ENCODE data around the gene GNB5. TPM values are rescaled to one million over a fixed set of nuclear protein-coding genes. Genes with fewer than 3 reads are reported as not detected.

The GNB5 gene
- total and polyA plus RNA-seq, 8 donors = 12.2 to 28.2 (median 15.8) TPM

DNA sequence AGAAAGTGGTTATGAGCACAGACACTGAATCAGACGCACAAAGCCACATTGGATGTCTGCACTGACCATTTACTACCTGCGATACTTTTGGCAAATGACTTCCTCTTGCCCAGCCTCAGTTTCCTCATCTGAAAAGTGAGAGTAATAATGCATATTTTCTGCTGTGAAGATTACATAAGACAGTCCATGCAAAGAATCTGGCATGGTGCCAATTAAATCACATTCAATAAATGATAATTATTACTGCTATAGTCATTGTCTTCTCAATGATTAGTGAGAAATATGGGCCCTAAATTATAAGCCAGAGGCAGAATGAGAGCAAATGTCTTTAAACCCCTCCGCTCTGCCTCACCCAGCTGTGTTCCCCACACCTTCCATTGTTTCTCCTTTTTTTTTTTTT is 62.6 kb downstream of the GNB5 start:
- no peaks in the 10 kb centered on the region for H3K9me3 ChIP-seq
- H3K4me1 ChIP-seq = peaks cover 0 to 5% (median 3%) of the 10 kb centered on the region in 3 donors
- DNase-seq (peak in 1 of 6 donors; percentile 4), FAIRE-seq (no peak), ATAC-seq (no peak)
- no peak overlapping the region for H3K4me3 ChIP-seq
- peaks cover 0 to under 1% (median 0%) of the 10 kb centered on the region in 3 donors for H3K36me3 ChIP-seq
- H3K27me3 ChIP-seq = no peaks in the 10 kb centered on the region
- intact Hi-C loops (cut with DNase I) = no loop called here
- WGBS, 2 donors = 97% methylated on average over 3 of the region's 3 CpGs
- TF ChIP-seq, protein P1, sequence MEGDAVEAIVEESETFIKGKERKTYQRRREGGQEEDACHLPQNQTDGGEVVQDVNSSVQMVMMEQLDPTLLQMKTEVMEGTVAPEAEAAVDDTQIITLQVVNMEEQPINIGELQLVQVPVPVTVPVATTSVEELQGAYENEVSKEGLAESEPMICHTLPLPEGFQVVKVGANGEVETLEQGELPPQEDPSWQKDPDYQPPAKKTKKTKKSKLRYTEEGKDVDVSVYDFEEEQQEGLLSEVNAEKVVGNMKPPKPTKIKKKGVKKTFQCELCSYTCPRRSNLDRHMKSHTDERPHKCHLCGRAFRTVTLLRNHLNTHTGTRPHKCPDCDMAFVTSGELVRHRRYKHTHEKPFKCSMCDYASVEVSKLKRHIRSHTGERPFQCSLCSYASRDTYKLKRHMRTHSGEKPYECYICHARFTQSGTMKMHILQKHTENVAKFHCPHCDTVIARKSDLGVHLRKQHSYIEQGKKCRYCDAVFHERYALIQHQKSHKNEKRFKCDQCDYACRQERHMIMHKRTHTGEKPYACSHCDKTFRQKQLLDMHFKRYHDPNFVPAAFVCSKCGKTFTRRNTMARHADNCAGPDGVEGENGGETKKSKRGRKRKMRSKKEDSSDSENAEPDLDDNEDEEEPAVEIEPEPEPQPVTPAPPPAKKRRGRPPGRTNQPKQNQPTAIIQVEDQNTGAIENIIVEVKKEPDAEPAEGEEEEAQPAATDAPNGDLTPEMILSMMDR (IDR thresholded peaks at IDR 0.05) = no peak
- H3K27ac ChIP-seq = no peak overlapping the region

- H3K27me3 ChIP-seq = no peaks in the 10 kb centered on the region
- no peak overlapping the region for H3K27ac ChIP-seq
- no peak for FAIRE-seq
- no peaks in the 10 kb centered on the region for H3K4me1 ChIP-seq
- WGBS, 2 donors = 66 to 67% methylated on average over 11 of the region's 11 CpGs
- ATAC-seq = peak; percentile 57 to 80 (median 70)
- H3K4me3 ChIP-seq = no peak overlapping the region
- DNase-seq = peak in 1 of 6 donors; percentile 3
- intact Hi-C loops (cut with DNase I) = no loop called here
- H3K36me3 ChIP-seq = peaks cover 0 to 4% (median 0%) of the 10 kb centered on the region in 3 donors
- no peaks in the 10 kb centered on the region for H3K9me3 ChIP-seq
- TF ChIP-seq, protein P1 (IDR thresholded peaks at IDR 0.05) = no peak
Observed at GRCh38 chr15:52124270-52124880, 66.8 kb downstream of the GNB5 start.

DNA sequence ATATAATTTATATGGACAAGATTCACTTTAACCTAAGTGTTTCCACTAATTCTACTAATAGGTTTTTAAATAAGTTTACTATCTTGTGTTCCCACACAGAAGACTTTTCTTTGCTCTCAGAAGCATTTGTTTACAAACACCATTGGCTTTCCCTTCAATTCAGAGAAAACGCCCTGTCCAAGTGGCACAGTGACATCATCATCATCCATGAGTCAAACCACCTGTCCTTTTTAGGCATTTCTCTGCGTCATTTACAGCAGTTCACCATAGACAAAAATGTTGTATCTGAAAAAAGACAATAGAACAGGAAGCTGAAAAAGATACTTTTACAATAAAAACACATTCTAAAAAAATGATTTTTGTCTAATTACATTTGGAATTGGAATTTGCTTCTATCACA is 69.3 kb downstream of the GNB5 start:
- no peak for ATAC-seq
- DNase-seq = no peak
- 89 to 91% methylated on average over 2 of the region's 2 CpGs for WGBS, 2 donors
- H3K36me3 ChIP-seq = peaks cover 0 to 4% (median 0%) of the 10 kb centered on the region in 3 donors
- peaks cover 0 to 7% (median 0%) of the 10 kb centered on the region in 3 donors for H3K4me1 ChIP-seq
- no peaks in the 10 kb centered on the region for H3K27me3 ChIP-seq
- H3K4me3 ChIP-seq = no peak overlapping the region
- no peak for FAIRE-seq
- TF ChIP-seq, protein P1 (IDR thresholded peaks at IDR 0.05) = no peak
- H3K9me3 ChIP-seq = no peaks in the 10 kb centered on the region
- H3K27ac ChIP-seq = no peak overlapping the region
- intact Hi-C loops (cut with DNase I) = no loop called here

DNA sequence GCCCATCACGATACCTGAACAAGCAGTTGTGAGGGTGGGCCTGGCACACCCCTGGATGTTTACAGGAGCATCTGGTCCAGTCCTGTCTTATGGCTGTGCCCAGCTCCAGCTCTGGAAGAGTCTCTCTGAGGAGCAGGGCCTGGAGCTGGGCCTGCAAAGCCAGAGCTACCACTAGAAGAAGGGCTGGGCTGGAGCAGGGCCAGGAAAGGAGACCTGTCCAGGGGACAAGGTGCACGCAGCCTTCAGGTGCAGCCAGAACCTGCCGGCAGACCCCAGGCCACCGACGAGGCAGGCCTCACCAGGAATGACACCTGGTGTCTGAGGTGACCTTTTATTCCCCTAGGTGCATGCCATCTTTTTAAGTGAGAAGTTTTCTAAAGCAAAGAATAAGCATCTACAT is 70.2 kb downstream of the GNB5 start:
- TF ChIP-seq, protein P1 (IDR thresholded peaks at IDR 0.05) = no peak
- FAIRE-seq (no peak), DNase-seq (peak in 3 of 6 donors; percentile 9 to 57 (median 55)), ATAC-seq (no peak)
- 58 to 71% methylated on average over 5 of the region's 5 CpGs for WGBS, 2 donors
- H3K36me3 ChIP-seq = peaks cover 0 to 4% (median 0%) of the 10 kb centered on the region in 3 donors
- peaks cover 1 to 16% (median 6%) of the 10 kb centered on the region in 3 donors for H3K4me1 ChIP-seq
- no peak overlapping the region for H3K27ac ChIP-seq
- H3K9me3 ChIP-seq = no peaks in the 10 kb centered on the region
- intact Hi-C loops (cut with DNase I) = no loop called here
- H3K27me3 ChIP-seq = no peaks in the 10 kb centered on the region
- H3K4me3 ChIP-seq = no peak overlapping the region

DNA sequence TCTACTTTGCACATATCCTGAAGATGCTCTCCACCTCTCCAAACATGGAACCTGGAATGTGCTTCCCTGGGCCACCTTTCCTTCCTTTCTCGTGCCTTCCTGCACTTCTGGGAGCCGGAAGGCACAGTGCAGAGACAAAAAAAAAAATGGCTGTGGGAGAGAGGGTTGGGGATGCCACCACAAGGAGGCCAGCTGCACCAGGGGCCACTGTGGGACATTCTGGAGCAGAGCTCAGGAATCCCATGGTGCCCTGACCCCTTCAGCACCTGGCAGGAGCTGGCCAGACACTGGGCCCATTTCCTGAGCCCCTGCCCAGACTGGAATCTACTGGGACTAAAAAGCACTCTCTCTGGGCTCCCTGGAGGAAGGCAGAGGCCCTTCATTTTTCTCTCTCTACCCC is 70.7 kb downstream of the GNB5 start:
- H3K4me1 ChIP-seq = peaks cover 6 to 21% (median 9%) of the 10 kb centered on the region in 3 donors
- H3K4me3 ChIP-seq = no peak overlapping the region
- WGBS, 2 donors = 93 to 97% methylated on average over 2 of the region's 2 CpGs
- no peaks in the 10 kb centered on the region for H3K27me3 ChIP-seq
- peak in 1 of 6 donors; percentile 2 for DNase-seq
- TF ChIP-seq, protein P1 (IDR thresholded peaks at IDR 0.05) = no peak
- no peaks in the 10 kb centered on the region for H3K9me3 ChIP-seq
- no peak for ATAC-seq
- no peak overlapping the region for H3K27ac ChIP-seq
- intact Hi-C loops (cut with DNase I) = no loop called here
- no peak for FAIRE-seq
- peaks cover 0 to 4% (median 0%) of the 10 kb centered on the region in 3 donors for H3K36me3 ChIP-seq

Measured in pancreas (tissue), 10 donors.